ENCODE data around the gene RLBP1.

- no peak for TF ChIP-seq CTCF (IDR thresholded peaks at IDR 0.05)
- TF ChIP-seq POLR2AphosphoS5 (IDR thresholded peaks at IDR 0.05) = no peak
- TF ChIP-seq POLR2A (IDR thresholded peaks at IDR 0.05) = no peak
These were observed 4.3 kb downstream of the RLBP1 start for GRCh38 chr15:89217031-89217430.

Data from upper lobe of left lung (tissue), 4 donors.